ENCODE results near the gene CNKSR1. TPM values are rescaled to one million over a fixed set of nuclear protein-coding genes. Genes with fewer than 3 reads are reported as not detected.

Gene CNKSR1
- total and polyA plus RNA-seq, 2 of the 8 experiments (the other 6 are each of a cell fraction or from before 2014, with no cell fraction given): 13.9 to 14.5 TPM

DNA sequence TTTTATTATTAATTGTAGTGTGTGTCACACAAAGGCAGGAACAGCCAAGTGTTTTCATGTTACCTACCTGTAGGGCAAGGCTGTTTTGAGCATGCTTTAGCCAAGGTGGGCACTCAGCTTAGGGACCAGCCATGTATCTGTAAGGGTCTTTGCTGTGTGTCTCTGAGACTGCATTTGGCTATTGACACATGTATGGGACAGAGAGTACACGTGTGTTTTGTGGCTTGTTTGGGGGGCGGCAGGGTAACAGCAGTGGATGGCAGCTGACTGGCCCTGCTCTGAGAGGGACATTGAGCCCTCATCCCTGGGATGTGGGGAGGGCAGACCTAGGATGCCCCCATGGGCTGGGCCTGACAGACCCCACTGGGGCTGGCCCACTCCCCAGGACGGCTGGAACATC, 20.0 kb downstream of the CNKSR1 start:
- no peak overlapping the region for H3K4ac ChIP-seq (replicated peaks; ENCODE audit: insufficient read length, low read depth, low read length)
- H3K9ac ChIP-seq (replicated peaks in 1 of 4; ENCODE audit: extremely low read depth in 1 of 4, low read depth in 3 of 4, low read length in 3 of 4): no peak overlapping the region
- H2BK15ac ChIP-seq (ENCODE audit: low read length): no peak overlapping the region
- H4K8ac ChIP-seq (ENCODE audit: extremely low read depth, insufficient read depth, low read length): no peak overlapping the region
- no peak overlapping the region for H2AK5ac ChIP-seq (ENCODE audit: low read depth, low read length)
- no peak overlapping the region for H2BK12ac ChIP-seq (ENCODE audit: low read depth, low read length)
- H3K23ac ChIP-seq (ENCODE audit: insufficient read length): no peak overlapping the region
- no peak overlapping the region for H2BK20ac ChIP-seq (ENCODE audit: low read length)
- H2BK120ac ChIP-seq (replicated peaks; ENCODE audit: low read depth, low read length): no peak overlapping the region
- no peaks in the 10 kb centered on the region for H4K20me1 ChIP-seq (replicated peaks in 1 of 2; ENCODE audit: control insufficient read depth in 1 of 2, insufficient read depth in 2 of 2, low read length in 2 of 2)
- no peak overlapping the region for H2AFZ ChIP-seq (ENCODE audit: low read length)
- no peaks in the 10 kb centered on the region for H3K27me3 ChIP-seq (replicated peaks in 1 of 4; ENCODE audit: control insufficient read depth in 3 of 4, extremely low read depth in 1 of 4, insufficient read depth in 3 of 4, low read length in 3 of 4)
- no peak overlapping the region for H2BK5ac ChIP-seq (ENCODE audit: low read depth, low read length)
- H3K18ac ChIP-seq (ENCODE audit: extremely low read depth, low read length): no peak overlapping the region
- H3K79me1 ChIP-seq (ENCODE audit: low read depth, low read length): no peaks in the 10 kb centered on the region
- ChIA-PET POLR2A (ENCODE audit: partially characterized antibody) (interaction anchor here (2.4 kb wide), 1 partner anchor 8 kb away, joined by 9 read pairs; the partner anchor contains the start of gene CATSPER4), CTCF (ENCODE audit: partially characterized antibody) (interaction anchor here (1.1 to 1.6 kb wide), 2 partner anchors 11 to 37 kb away, joined by 5 to 6 read pairs; partner anchors contain the start of gene CEP85)
- H3K23me2 ChIP-seq (ENCODE audit: low read depth, low read length): no peaks in the 10 kb centered on the region; the same call in 1 of the 2 replicates
- 80% methylated on average over 3 of the region's 3 CpGs; no CpG with 5 or more reads in 1 of the 2 experiments for WGBS, 2 experiments (ENCODE audit: extremely low coverage in 1 of 2, insufficient coverage in 1 of 2, insufficient read length in 1 of 2, insufficient replicate concordance in 2 of 2, low coverage in 1 of 2, low lambda C conversion rate in 2 of 2, missing lambda C conversion rate in 1 of 2)
- no peak overlapping the region for H4K5ac ChIP-seq (ENCODE audit: insufficient read length, low read depth, low read length)
- no peaks in the 10 kb centered on the region for H3K36me3 ChIP-seq (ENCODE audit: control insufficient read depth in 2 of 4, insufficient read depth in 4 of 4, low read length in 3 of 4)
- H3K4me2 ChIP-seq (ENCODE audit: insufficient read depth in 1 of 2, low read depth in 2 of 2, low read length in 2 of 2): no peak overlapping the region
- no peak overlapping the region for H3K27ac ChIP-seq (ENCODE audit: low read depth, low read length)
- DNase-seq (ENCODE audit: low read depth in 1 of 2, low spot score in 2 of 2) (no peak), FAIRE-seq (no peak)
- no peaks in the 10 kb centered on the region for H3K79me2 ChIP-seq (ENCODE audit: control insufficient read depth in 1 of 2, insufficient read depth in 2 of 2, low read length in 2 of 2)
- no peak overlapping the region for H3K56ac ChIP-seq (replicated peaks; ENCODE audit: insufficient read length, low read depth, low read length)
- H3K14ac ChIP-seq (ENCODE audit: insufficient read length): no peak overlapping the region
- peak overlapping the region; percentile 49 for H4K91ac ChIP-seq (replicated peaks; ENCODE audit: insufficient read length, low read length)
- H3K4me1 ChIP-seq (replicated peaks in 1 of 4; ENCODE audit: control insufficient read depth in 3 of 4, insufficient read depth in 4 of 4, low read length in 3 of 4): peaks cover 0 to 12% (median 5%) of the 10 kb centered on the region in 4 experiments; a peak in 5 of 7 replicates
- H3K4me3 ChIP-seq (ENCODE audit: extremely low read depth in 1 of 4, insufficient read depth in 2 of 4, low read depth in 3 of 4, low read length in 4 of 4): no peak overlapping the region
- no peaks in the 10 kb centered on the region for H3K9me3 ChIP-seq (ENCODE audit: insufficient read depth in 2 of 2, low read depth in 1 of 2, low read length in 1 of 2)
- no peak for TF ChIP-seq TCF12 (IDR thresholded peaks at IDR 0.05; ENCODE audit: low read depth, low read length)
